Thoracic aorta endothelial cell (primary cell): ENCODE measurements around the gene LRRC10. TPM values are rescaled to one million over a fixed set of nuclear protein-coding genes. Genes with fewer than 3 reads are reported as not detected.

Experiments used
- small RNA-seq: library from RNA; depleted of rRNA; stranded (forward); fragments of <200 nt; gene quantifications from one replicate; pipeline ENCODE3, GENCODE V24; 2012
- total RNA-seq: library from RNA; depleted of rRNA; stranded (reverse); fragments of >200 nt; gene quantifications from 2 replicates; pipeline ENCODE4 v1.2.3, GENCODE V29; 2012

LRRC10 gene
- total RNA-seq, result not detected in 2 replicates

GRCh38 chr12:69610729-69611128 lies at the start of gene LRRC10:
TSS of gene LRRC10 (minus strand) at chr12:69610907. CDS start at chr12:69610838, 69 bp downstream.

GRCh38 chr12:69585189-69586062 lies 25.3 kb downstream of the LRRC10 start, which contains the start of gene CCT2:
TSS of gene CCT2 (plus strand) at chr12:69585459. CDS start at chr12:69585522, 63 bp downstream.

Small RNAs within 50 kb of the gene (small RNA-seq; reads per million reads assigned to genes)
- gene MIR3913-1, result not detected

Other genes with a start within 250 kb of the LRRC10 start
- gene FRS2, start 140.5 kb downstream of the LRRC10 start, total RNA-seq, result 26.9 and 27.4 TPM in 2 replicates
- gene CCT2, start 25.4 kb downstream of the LRRC10 start, total RNA-seq, result 430 and 444 TPM in 2 replicates
- gene BEST3, start 88.4 kb upstream of the LRRC10 start, total RNA-seq, result 0.07 and 0.13 TPM in 2 replicates
- gene RAB3IP, start 128.0 kb upstream of the LRRC10 start, total RNA-seq, result 28.0 and 46.5 TPM in 2 replicates
- gene MYRFL, start 214.3 kb upstream of the LRRC10 start, total RNA-seq, result 0.14 and 0.40 TPM in 2 replicates